Neural cell (in vitro differentiated cells): Measurements from ENCODE around the gene WDR37. TPM values are rescaled to one million over a fixed set of nuclear protein-coding genes. Genes with fewer than 3 reads are reported as not detected.

Experiments used
- H2AFZ ChIP-seq: fragments of 200-600, 300-800 bp; sonication (generic), shearing (Covaris generic); 2 replicates; pipeline ENCODE4 v1.6.0; 2014; ENCODE audit warnings: low read depth, mild to moderate bottlenecking, antibody characterized with exemption, low read length, moderate library complexity
- H3F3A ChIP-seq: fragments of 200-600 bp; shearing (Covaris generic); 2 replicates; pipeline ENCODE4 v1.6.1; 2016; ENCODE audit warnings: mild to moderate bottlenecking, moderate library complexity, mixed read lengths, antibody characterized with exemption, low read length; ENCODE audit not compliant: insufficient read depth, poor library complexity, severe bottlenecking
- H3K27ac ChIP-seq: fragments of 200-600, 300-800 bp; sonication (generic), shearing (Covaris generic); 2 replicates; pipeline ENCODE4 v1.5.1; 2014; ENCODE audit warnings: mild to moderate bottlenecking, low read length, moderate library complexity
- H3K27me3 ChIP-seq: fragments of 300-800, 200-600 bp; sonication (generic), shearing (Covaris generic); 2 replicates; pipeline ENCODE4 v1.6.0; 2014; ENCODE audit warnings: mild to moderate bottlenecking, low read depth, low read length, moderate library complexity; ENCODE audit not compliant: insufficient read depth
- H3K36me3 ChIP-seq: fragments of 300-800, 200-600 bp; sonication (generic), shearing (Covaris generic); 2 replicates; pipeline ENCODE4 v1.5.1; 2014; ENCODE audit warnings: mild to moderate bottlenecking, antibody characterized with exemption, low read length, moderate library complexity; ENCODE audit not compliant: insufficient read depth
- H3K4me2 ChIP-seq: fragments of 300-800, 200-600 bp; sonication (generic), shearing (Covaris generic); 2 replicates; pipeline ENCODE4 v1.6.0; 2014; ENCODE audit warnings: mild to moderate bottlenecking, low read length
- H3K4me3 ChIP-seq: fragments of 300-800, 200-600 bp; sonication (generic), shearing (Covaris generic); 2 replicates; pipeline ENCODE4 v1.5.1; 2014; ENCODE audit warnings: mild to moderate bottlenecking, low read length, moderate library complexity
- H3K79me2 ChIP-seq: fragments of 200-600 bp; shearing (Covaris generic); replicated peaks from 2 replicates; pipeline ENCODE4 v1.6.0; 2014; ENCODE audit warnings: mild to moderate bottlenecking, low read length, moderate library complexity; ENCODE audit not compliant: insufficient read depth
- H3K9ac ChIP-seq: fragments of 300-800, 200-600 bp; sonication (generic), shearing (Covaris generic); 2 replicates; pipeline ENCODE4 v1.6.1; 2016; ENCODE audit warnings: mild to moderate bottlenecking, low read length, mixed read lengths
- H3K9me2 ChIP-seq: fragments of 200-600 bp; shearing (Covaris generic); 2 replicates; pipeline ENCODE4 v1.6.1; 2016; ENCODE audit warnings: mild to moderate bottlenecking, low read length, mixed read lengths; ENCODE audit not compliant: insufficient read depth
- H3K9me3 ChIP-seq: fragments of 200-600, 300-800 bp; sonication (generic), shearing (Covaris generic); 2 replicates; pipeline ENCODE4 v1.6.1; 2016; ENCODE audit warnings: mild to moderate bottlenecking, mixed run types, low read length, moderate library complexity, mixed read lengths
- H4K20me1 ChIP-seq: fragments of 200-600 bp; shearing (Covaris generic); 2 replicates; pipeline ENCODE4 v1.6.1; 2016; ENCODE audit warnings: mild to moderate bottlenecking, mixed run types; ENCODE audit not compliant: insufficient read depth
- CTCF ChIP-seq: fragments of 450-650 bp; IDR thresholded peaks from 2 replicates; pipeline ENCODE4 v1.5.1; 2014; ENCODE audit warnings: antibody characterized with exemption, mild to moderate bottlenecking, moderate library complexity; ENCODE audit not compliant: poor library complexity, severe bottlenecking
- EP300 ChIP-seq: fragments of 450-650 bp; conservative IDR thresholded peaks from 2 replicates; pipeline ENCODE4 v1.6.1; 2014; ENCODE audit warnings: antibody characterized with exemption, mild to moderate bottlenecking, moderate library complexity; ENCODE audit not compliant: poor library complexity, severe bottlenecking
- EZH2 ChIP-seq: fragments of 200-600, 300-800 bp; shearing (Covaris generic), sonication (generic); IDR thresholded peaks from 2 replicates; pipeline ENCODE4 v1.6.1; 2014; ENCODE audit warnings: antibody characterized with exemption, low read length, borderline replicate concordance, mild to moderate bottlenecking; ENCODE audit not compliant: insufficient read depth, poor library complexity, severe bottlenecking
- MXI1 ChIP-seq: fragments of 450-650 bp; conservative IDR thresholded peaks from 2 replicates; pipeline ENCODE4 v1.6.1; 2014; ENCODE audit warnings: antibody characterized with exemption, mild to moderate bottlenecking; ENCODE audit not compliant: poor library complexity, severe bottlenecking
- POLR2AphosphoS5 ChIP-seq: IDR thresholded peaks from 2 replicates; pipeline ENCODE4 v1.6.1; 2012
- RAD21 ChIP-seq: fragments of 450-650 bp; conservative IDR thresholded peaks from 2 replicates; pipeline ENCODE4 v1.6.1; 2014; ENCODE audit warnings: antibody characterized with exemption, mild to moderate bottlenecking, moderate library complexity
- REST ChIP-seq: IDR thresholded peaks from 2 replicates; pipeline ENCODE4 v1.6.1; 2012; ENCODE audit warnings: borderline replicate concordance
- SMC3 ChIP-seq: fragments of 450-650 bp; conservative IDR thresholded peaks from 2 replicates; pipeline ENCODE4 v1.6.1; 2014; ENCODE audit warnings: antibody characterized with exemption, mild to moderate bottlenecking, moderate library complexity; ENCODE audit not compliant: poor library complexity
- TAF1 ChIP-seq: IDR thresholded peaks from 2 replicates; pipeline ENCODE4 v1.6.1; 2012; ENCODE audit warnings: low read depth
- polyA plus RNA-seq: library from polyadenylated mRNA; depleted of rRNA; stranded (reverse); fragments of >200 nt; gene quantifications from 2 replicates; pipeline ENCODE4 v1.2.3, GENCODE V29; 2014

Gene WDR37
- polyA plus RNA-seq, 1 donor from 2014 or later, result 32.3 TPM

DNA sequence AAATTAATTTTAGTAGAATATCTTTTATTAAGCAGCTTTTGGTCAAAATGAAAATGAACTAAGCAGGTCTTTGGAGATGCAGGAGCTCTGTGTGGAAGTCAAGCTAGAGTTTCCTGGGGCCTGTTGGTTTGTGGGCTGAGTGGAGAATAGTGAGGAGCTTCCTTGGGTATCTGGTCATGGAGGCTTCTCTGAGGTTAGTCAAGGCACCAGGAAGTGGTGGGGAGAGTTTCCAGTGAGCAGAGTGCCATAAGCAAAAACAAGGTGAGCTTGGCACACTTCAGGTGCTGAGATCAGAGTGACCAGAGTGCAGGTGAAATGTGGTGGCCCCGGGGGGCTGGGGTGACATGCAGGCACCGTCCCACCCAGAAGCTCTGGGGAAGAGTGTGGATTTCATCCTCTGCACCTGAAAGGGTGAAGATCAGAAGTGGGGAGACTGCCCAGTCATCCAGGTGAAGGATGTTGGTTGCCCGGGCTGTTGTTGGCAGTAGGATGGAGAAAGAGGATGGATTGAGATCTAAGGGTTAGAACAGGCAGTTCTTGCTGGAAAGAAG is 77.4 kb downstream of the WDR37 start:
- H3F3A ChIP-seq, result no peaks in the 10 kb centered on the region
- no peak overlapping the region for H2AFZ ChIP-seq
- no peak overlapping the region for H3K4me2 ChIP-seq
- peaks cover 5% of the 10 kb centered on the region for H3K36me3 ChIP-seq
- no peaks in the 10 kb centered on the region for H3K27me3 ChIP-seq
- H3K27ac ChIP-seq, result no peak overlapping the region
- H3K4me3 ChIP-seq, result no peak overlapping the region
- H3K9me2 ChIP-seq, result no peaks in the 10 kb centered on the region
- H4K20me1 ChIP-seq, result no peaks in the 10 kb centered on the region
- H3K9ac ChIP-seq, result no peak overlapping the region
- TF ChIP-seq CTCF (no peak), MXI1 (no peak), REST (no peak), SMC3 (no peak), EP300 (no peak), RAD21 (no peak), TAF1 (no peak)
- no peaks in the 10 kb centered on the region for H3K9me3 ChIP-seq
- no peaks in the 10 kb centered on the region for H3K79me2 ChIP-seq

DNA sequence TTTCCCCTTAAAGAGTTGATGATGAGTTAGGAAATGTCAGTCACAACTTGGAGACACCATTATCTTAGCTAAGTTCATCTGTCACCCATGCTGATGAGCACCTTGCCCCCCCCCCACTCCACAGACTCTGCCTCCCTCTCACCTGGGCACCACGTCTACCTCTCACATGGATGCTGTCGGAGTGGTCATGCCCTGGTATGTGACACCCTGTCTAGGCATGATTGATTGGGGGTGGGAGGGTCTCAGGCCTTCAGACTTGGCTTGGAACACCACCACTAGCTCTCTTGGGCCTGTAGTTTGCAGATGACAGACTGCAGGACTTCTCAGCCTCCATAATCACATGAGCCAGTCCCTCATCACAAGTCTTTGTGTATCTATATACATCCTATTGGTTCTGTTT is 78.0 kb downstream of the WDR37 start:
- Histone ChIP-seq H4K20me1 (no peaks in the 10 kb centered on the region), H3F3A (no peaks in the 10 kb centered on the region), H3K9me2 (no peaks in the 10 kb centered on the region), H3K9ac (no peak overlapping the region), H3K4me3 (no peak overlapping the region), H2AFZ (no peak overlapping the region), H3K27ac (no peak overlapping the region), H3K36me3 (peaks cover 5% of the 10 kb centered on the region), H3K4me2 (no peak overlapping the region), H3K79me2 (no peaks in the 10 kb centered on the region), H3K27me3 (no peaks in the 10 kb centered on the region), H3K9me3 (no peaks in the 10 kb centered on the region)
- no peak for TF ChIP-seq SMC3
- no peak for TF ChIP-seq CTCF
- TF ChIP-seq EP300, result no peak
- no peak for TF ChIP-seq TAF1
- TF ChIP-seq EZH2, result no peak
- TF ChIP-seq RAD21, result no peak
- no peak for TF ChIP-seq POLR2AphosphoS5
- TF ChIP-seq MXI1, result no peak
- TF ChIP-seq REST, result no peak
